22Rv1 (cell line): Measurements from ENCODE around the gene C9orf72.
A peak's percentile ranks its signal among the peaks of the same experiment; 100 is the strongest.
"Not testable (repeated sequence)": the region's sequence is repeated elsewhere in the genome, so short reads cannot be mapped to it uniquely, and the experiment has no call there.

Source experiments
- H3K27ac ChIP-seq: fragments of 450-650 bp; 2 replicates; pipeline ENCODE4 v1.5.1; 2017
- CTCF ChIP-seq: fragments of 450-650 bp; IDR thresholded peaks from 2 replicates; pipeline ENCODE4 v1.5.1; 2017; ENCODE audit warnings: mild to moderate bottlenecking
- ZFX ChIP-seq: fragments of 450-650 bp; IDR thresholded peaks from 2 replicates; pipeline ENCODE4 v1.6.1; 2017; ENCODE audit warnings: antibody characterized with exemption, borderline replicate concordance

The C9orf72 gene

DNA sequence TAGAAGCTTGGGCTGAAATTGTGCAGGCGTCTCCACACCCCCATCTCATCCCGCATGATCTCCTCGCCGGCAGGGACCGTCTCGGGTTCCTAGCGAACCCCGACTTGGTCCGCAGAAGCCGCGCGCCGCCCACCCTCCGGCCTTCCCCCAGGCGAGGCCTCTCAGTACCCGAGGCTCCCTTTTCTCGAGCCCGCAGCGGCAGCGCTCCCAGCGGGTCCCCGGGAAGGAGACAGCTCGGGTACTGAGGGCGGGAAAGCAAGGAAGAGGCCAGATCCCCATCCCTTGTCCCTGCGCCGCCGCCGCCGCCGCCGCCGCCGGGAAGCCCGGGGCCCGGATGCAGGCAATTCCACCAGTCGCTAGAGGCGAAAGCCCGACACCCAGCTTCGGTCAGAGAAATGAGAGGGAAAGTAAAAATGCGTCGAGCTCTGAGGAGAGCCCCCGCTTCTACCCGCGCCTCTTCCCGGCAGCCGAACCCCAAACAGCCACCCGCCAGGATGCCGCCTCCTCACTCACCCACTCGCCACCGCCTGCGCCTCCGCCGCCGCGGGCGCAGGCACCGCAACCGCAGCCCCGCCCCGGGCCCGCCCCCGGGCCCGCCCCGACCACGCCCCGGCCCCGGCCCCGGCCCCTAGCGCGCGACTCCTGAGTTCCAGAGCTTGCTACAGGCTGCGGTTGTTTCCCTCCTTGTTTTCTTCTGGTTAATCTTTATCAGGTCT lies at the start of gene C9orf72:
C9orf72 (minus strand) TSS at position 564 of the 716 bp plus-strand sequence. CDS start 6,361 bp downstream, outside the sequence.
- no peak for TF ChIP-seq ZFX
- no peak for TF ChIP-seq CTCF
- peak within 1 kb of the TSS; percentile 89 for H3K27ac ChIP-seq

- TF ChIP-seq CTCF (no peak), ZFX (no peak)
Measured at GRCh38 chr9:27622693-27623340, 49.5 kb upstream of the C9orf72 start.

DNA sequence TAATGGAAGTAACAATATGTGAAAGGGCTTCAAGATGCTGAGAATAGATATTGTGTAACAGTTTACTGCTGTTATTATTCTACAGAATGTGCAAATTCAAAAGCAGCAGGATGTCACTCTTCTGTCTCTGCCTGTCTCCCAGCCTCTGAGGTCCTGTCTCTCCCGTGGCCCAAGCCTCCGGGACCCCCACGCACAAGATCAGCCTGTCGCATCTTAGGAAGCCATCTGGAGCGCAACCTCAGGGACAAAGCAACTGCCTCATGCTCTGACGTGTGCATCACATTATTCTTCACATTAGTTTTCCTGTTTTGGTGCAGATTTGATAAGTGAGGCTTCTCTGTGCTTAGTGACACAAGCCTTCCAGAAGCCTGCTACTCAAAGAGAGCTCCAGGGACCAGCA lies 46.5 kb upstream of the C9orf72 start:
- H3K27ac ChIP-seq = no peak overlapping the region
- TF ChIP-seq ZFX = no peak
- no peak for TF ChIP-seq CTCF

More at GRCh38 chr9:27622693-27623340, 49.5 kb upstream of the C9orf72 start:
- no peak overlapping the region for H3K27ac ChIP-seq

GRCh38 chr9:27618066-27618465 lies 44.8 kb upstream of the C9orf72 start:
- H3K27ac ChIP-seq = no peak overlapping the region
- TF ChIP-seq CTCF (no peak), ZFX (no peak)

DNA sequence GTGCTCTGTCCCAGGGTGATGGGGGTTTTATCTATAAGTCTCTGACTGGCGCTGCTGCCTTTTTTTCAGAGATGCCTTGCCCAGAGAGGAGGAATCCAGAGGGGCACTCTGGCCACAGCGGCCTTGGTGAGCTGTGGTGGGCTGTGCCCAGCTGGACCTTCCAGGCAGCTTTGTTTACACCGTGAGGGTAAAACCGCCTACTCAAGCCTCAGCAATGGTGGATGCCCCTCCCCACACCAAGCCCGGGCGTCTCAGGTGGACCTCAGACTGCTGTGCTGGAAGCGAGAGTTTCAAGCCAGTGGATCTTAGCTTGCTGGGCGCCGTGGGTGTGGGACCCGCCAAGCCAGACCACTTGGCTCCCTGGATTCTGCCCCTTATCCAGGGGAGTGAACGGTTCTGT lies 41.3 kb upstream of the C9orf72 start:
- no peak for TF ChIP-seq ZFX
- no peak for TF ChIP-seq CTCF

DNA sequence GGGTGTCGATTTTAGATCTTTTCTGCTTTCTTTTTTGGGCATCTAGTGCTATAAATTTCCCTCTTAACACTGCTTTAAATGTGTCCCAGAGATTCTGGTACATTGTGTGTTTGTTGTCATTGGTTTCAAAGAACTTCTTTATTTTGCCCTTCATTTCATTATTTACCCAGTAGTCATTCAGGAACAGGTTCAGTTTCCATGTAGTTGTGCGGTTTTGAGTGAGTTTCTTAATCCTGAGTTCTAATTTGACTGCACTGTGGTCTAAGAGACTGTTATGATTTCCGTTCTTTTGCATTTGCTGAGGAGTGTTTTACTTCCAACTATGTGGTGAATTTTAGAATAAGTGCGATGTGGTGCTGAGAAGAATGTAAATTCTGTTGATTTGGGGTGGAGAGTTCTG lies 38.8 kb upstream of the C9orf72 start:
- H3K27ac ChIP-seq = not testable (repeated sequence)

More for the DNA sequence above, 41.3 kb upstream of the C9orf72 start:
- no peak overlapping the region for H3K27ac ChIP-seq

GRCh38 chr9:27610622-27611021 lies 37.3 kb upstream of the C9orf72 start:
- H3K27ac ChIP-seq = no peak overlapping the region
- no peak for TF ChIP-seq CTCF
- no peak for TF ChIP-seq ZFX
